VCaP (cell line): Measurements from ENCODE around the gene ANKRD24.
"Not testable (repeated sequence)": the region's sequence is repeated elsewhere in the genome, so short reads cannot be mapped to it uniquely, and the experiment has no call there.

ENCODE experiments used
- H3K27ac ChIP-seq: fragments of 450-650 bp; 2 replicates; pipeline ENCODE4 v1.5.1; 2017
- CTCF ChIP-seq: fragments of 450-650 bp; conservative IDR thresholded peaks from 2 replicates; pipeline ENCODE4 v1.5.1; 2017; ENCODE audit warnings: mild to moderate bottlenecking, moderate library complexity

ANKRD24 gene

GRCh38 chr19:4220188-4220587, 37.7 kb downstream of the ANKRD24 start:
- no peak overlapping the region for H3K27ac ChIP-seq
- no peak for TF ChIP-seq CTCF

GRCh38 chr19:4224470-4224869, 42.0 kb downstream of the ANKRD24 start:
- no peak overlapping the region for H3K27ac ChIP-seq
- no peak for TF ChIP-seq CTCF

GRCh38 chr19:4225885-4226284, 43.4 kb downstream of the ANKRD24 start:
- TF ChIP-seq CTCF: no peak
- no peak overlapping the region for H3K27ac ChIP-seq

GRCh38 chr19:4227771-4228170, 45.3 kb downstream of the ANKRD24 start:
- no peak overlapping the region for H3K27ac ChIP-seq
- TF ChIP-seq CTCF: no peak

- no peak for TF ChIP-seq CTCF
- no peak overlapping the region for H3K27ac ChIP-seq
Measured at GRCh38 chr19:4228765-4229178, 46.3 kb downstream of the ANKRD24 start.

- H3K27ac ChIP-seq: no peak within 1 kb of the TSS
- TF ChIP-seq CTCF: no peak
Measured at GRCh38 chr19:4229179-4229931, 46.9 kb downstream of the ANKRD24 start, which contains the start of gene EBI3. Gene EBI3 (plus strand): TSS chr19:4229523. CDS start chr19:4229551, 28 bp downstream.

GRCh38 chr19:4230237-4230636, 47.7 kb downstream of the ANKRD24 start:
- H3K27ac ChIP-seq: not testable (repeated sequence)

- not testable (repeated sequence) for H3K27ac ChIP-seq
Measured at GRCh38 chr19:4231521-4231920, 49.0 kb downstream of the ANKRD24 start.

GRCh38 chr19:4232139-4232538, 49.6 kb downstream of the ANKRD24 start:
- not testable (repeated sequence) for H3K27ac ChIP-seq
